Tibial nerve (tissue), 4 donors: ENCODE data around the gene ID2. TPM values are rescaled to one million over a fixed set of nuclear protein-coding genes. Genes with fewer than 3 reads are reported as not detected.

ENCODE experiments used
- DNase-seq, 2 donors: peaks; one replicate each; pipeline ENCODE4 v3.0.0-alpha.2; 2019; ENCODE audit warnings: low spot score in 2 of 2
- H3K27ac ChIP-seq, 4 donors: fragments of 200-600 bp; sonication (generic) in 3 of 4; one replicate each; pipeline ENCODE4 v1.5.1; 2017 to 2019; ENCODE audit warnings: mild to moderate bottlenecking in 1 of 4
- H3K27me3 ChIP-seq, 2 donors: fragments of 200-600 bp; sonication (generic) in 1 of 2; one replicate each; pipeline versions ENCODE4 v1.5.1 to v1.6.0; 2017 to 2019
- H3K36me3 ChIP-seq, 3 donors: fragments of 200-600 bp; sonication (generic); one replicate each; pipeline ENCODE4 v1.5.1; 2018 to 2019
- H3K4me1 ChIP-seq, 4 donors: fragments of 200-600 bp; sonication (generic) in 3 of 4; one replicate each; pipeline ENCODE4 v1.5.1; 2017 to 2019
- H3K4me3 ChIP-seq, 4 donors: fragments of 200-600 bp; sonication (generic) in 3 of 4; one replicate each; pipeline ENCODE4 v1.5.1; 2017 to 2019; ENCODE audit warnings: mild to moderate bottlenecking in 1 of 4, moderate library complexity in 1 of 4
- H3K9me3 ChIP-seq, 4 donors: fragments of 200-600 bp; sonication (generic) in 3 of 4; one replicate each; pipeline ENCODE4 v1.5.1; 2017 to 2019
- EP300 ChIP-seq, 2 donors: sonication (generic); formaldehyde crosslinking; IDR thresholded peaks; one replicate each; pipeline ENCODE4 v1.6.1; 2017; ENCODE audit warnings: antibody characterized with exemption in 2 of 2, mild to moderate bottlenecking in 1 of 2
- POLR2A ChIP-seq, 2 donors: fragments of 450-650 bp; IDR thresholded peaks; one replicate each; pipeline ENCODE4 v1.6.1; 2017; ENCODE audit warnings: antibody characterized with exemption in 2 of 2, mild to moderate bottlenecking in 2 of 2, moderate library complexity in 2 of 2
- WGBS, 2 donors: methylation state at CpG; one replicate each; pipeline ENCODE4 v1.1.5; 2018; 5-methylcytosine and 5-hydroxymethylcytosine counted together
- total RNA-seq, 4 donors: library from RNA; depleted of rRNA; stranded (reverse); fragments of >200 nt; gene quantifications; one replicate each; pipeline ENCODE4 v1.1.0, GENCODE V29; 2016
- TF ChIP-seq, protein P1 (sequence below), 5 experiments: fragments of 200-600 bp in 3 of 5; fragments of 450-650 bp in 2 of 5; sonication (generic) in 3 of 5; IDR thresholded peaks; one replicate each; pipeline ENCODE4 v1.5.1; 2016 to 2019; ENCODE audit warnings: antibody characterized with exemption in 5 of 5, mild to moderate bottlenecking in 3 of 5, moderate library complexity in 2 of 5

ID2 gene
- total RNA-seq, 4 donors from 2014 or later = 145 to 208 (median 166) TPM

DNA sequence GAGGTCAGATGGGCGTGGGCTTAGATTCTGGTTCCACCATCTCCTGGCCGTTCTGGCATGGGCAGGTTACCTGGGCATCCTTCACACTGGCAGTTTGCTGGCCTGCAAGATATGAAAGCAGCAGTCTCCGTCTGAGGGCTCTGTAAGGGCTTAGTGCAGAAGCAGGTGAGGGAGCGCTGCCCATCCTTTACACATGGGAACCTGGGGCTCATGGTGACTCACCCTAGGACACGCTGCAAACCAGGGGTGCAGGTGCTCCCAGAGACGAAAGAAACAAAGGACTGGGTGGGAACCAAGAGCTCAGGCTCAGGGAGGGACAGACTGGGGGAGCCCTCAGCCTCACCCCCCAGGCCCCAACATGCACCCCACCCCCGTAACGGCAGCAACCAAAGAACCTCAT, 10.7 kb upstream of the ID2 start:
- TF ChIP-seq, protein P1, sequence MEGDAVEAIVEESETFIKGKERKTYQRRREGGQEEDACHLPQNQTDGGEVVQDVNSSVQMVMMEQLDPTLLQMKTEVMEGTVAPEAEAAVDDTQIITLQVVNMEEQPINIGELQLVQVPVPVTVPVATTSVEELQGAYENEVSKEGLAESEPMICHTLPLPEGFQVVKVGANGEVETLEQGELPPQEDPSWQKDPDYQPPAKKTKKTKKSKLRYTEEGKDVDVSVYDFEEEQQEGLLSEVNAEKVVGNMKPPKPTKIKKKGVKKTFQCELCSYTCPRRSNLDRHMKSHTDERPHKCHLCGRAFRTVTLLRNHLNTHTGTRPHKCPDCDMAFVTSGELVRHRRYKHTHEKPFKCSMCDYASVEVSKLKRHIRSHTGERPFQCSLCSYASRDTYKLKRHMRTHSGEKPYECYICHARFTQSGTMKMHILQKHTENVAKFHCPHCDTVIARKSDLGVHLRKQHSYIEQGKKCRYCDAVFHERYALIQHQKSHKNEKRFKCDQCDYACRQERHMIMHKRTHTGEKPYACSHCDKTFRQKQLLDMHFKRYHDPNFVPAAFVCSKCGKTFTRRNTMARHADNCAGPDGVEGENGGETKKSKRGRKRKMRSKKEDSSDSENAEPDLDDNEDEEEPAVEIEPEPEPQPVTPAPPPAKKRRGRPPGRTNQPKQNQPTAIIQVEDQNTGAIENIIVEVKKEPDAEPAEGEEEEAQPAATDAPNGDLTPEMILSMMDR (IDR thresholded peaks at IDR 0.05) = no peak
- no peak for TF ChIP-seq POLR2A (IDR thresholded peaks at IDR 0.05)
- TF ChIP-seq EP300 (IDR thresholded peaks at IDR 0.05) = no peak
- no peaks in the 10 kb centered on the region for H3K27me3 ChIP-seq
- no peaks in the 10 kb centered on the region for H3K36me3 ChIP-seq
- no peak overlapping the region for H3K4me3 ChIP-seq
- peaks cover 0 to 17% (median 0%) of the 10 kb centered on the region in 4 donors for H3K9me3 ChIP-seq
- no peak for DNase-seq
- H3K4me1 ChIP-seq = peaks cover 0 to 34% (median 12%) of the 10 kb centered on the region in 4 donors
- WGBS, 2 donors = 93 to 95% methylated on average over 8 of the region's 8 CpGs
- no peak overlapping the region for H3K27ac ChIP-seq

- H3K4me3 ChIP-seq = no peak overlapping the region
- peaks cover 0 to 17% (median 0%) of the 10 kb centered on the region in 4 donors for H3K9me3 ChIP-seq
- DNase-seq = no peak
- no peak overlapping the region for H3K27ac ChIP-seq
- TF ChIP-seq, protein P1 (IDR thresholded peaks at IDR 0.05) = no peak
- no peak for TF ChIP-seq EP300 (IDR thresholded peaks at IDR 0.05)
- no peak for TF ChIP-seq POLR2A (IDR thresholded peaks at IDR 0.05)
- 92 to 93% methylated on average over 3 of the region's 3 CpGs for WGBS, 2 donors
- H3K27me3 ChIP-seq = no peaks in the 10 kb centered on the region
- H3K36me3 ChIP-seq = no peaks in the 10 kb centered on the region
- peaks cover 0 to 38% (median 13%) of the 10 kb centered on the region in 4 donors for H3K4me1 ChIP-seq
Measured at GRCh38 chr2:8671802-8672201, 10.1 kb upstream of the ID2 start.

GRCh38 chr2:8672940-8673339, 8.9 kb upstream of the ID2 start:
- TF ChIP-seq, protein P1 (IDR thresholded peaks at IDR 0.05) = no peak
- no peak for TF ChIP-seq POLR2A (IDR thresholded peaks at IDR 0.05)
- no peak for TF ChIP-seq EP300 (IDR thresholded peaks at IDR 0.05)
- Histone ChIP-seq H3K4me3 (no peak overlapping the region), H3K27me3 (no peaks in the 10 kb centered on the region), H3K9me3 (peaks cover 0 to 17% (median 0%) of the 10 kb centered on the region in 4 donors), H3K4me1 (peaks cover 0 to 49% (median 21%) of the 10 kb centered on the region in 4 donors), H3K27ac (no peak overlapping the region), H3K36me3 (no peaks in the 10 kb centered on the region)
- DNase-seq = no peak
- 59 to 75% methylated on average over 3 of the region's 3 CpGs for WGBS, 2 donors

- no peak for DNase-seq
- no peaks in the 10 kb centered on the region for H3K27me3 ChIP-seq
- H3K4me3 ChIP-seq = no peak overlapping the region
- TF ChIP-seq POLR2A (IDR thresholded peaks at IDR 0.05) = no peak
- TF ChIP-seq EP300 (IDR thresholded peaks at IDR 0.05) = no peak
- TF ChIP-seq, protein P1 (IDR thresholded peaks at IDR 0.05) = no peak
- no peak overlapping the region for H3K27ac ChIP-seq
- H3K9me3 ChIP-seq = peaks cover 0 to 17% (median 0%) of the 10 kb centered on the region in 4 donors
- WGBS, 2 donors = 96 to 97% methylated on average over 3 of the region's 3 CpGs
- H3K36me3 ChIP-seq = no peaks in the 10 kb centered on the region
- peaks cover 0 to 53% (median 21%) of the 10 kb centered on the region in 4 donors for H3K4me1 ChIP-seq
Measured at GRCh38 chr2:8673381-8673780, 8.5 kb upstream of the ID2 start.

GRCh38 chr2:8674420-8675009, 7.3 kb upstream of the ID2 start:
- TF ChIP-seq, protein P1 (IDR thresholded peaks at IDR 0.05) = no peak
- TF ChIP-seq POLR2A (IDR thresholded peaks at IDR 0.05) (no peak), EP300 (IDR thresholded peaks at IDR 0.05) (no peak)

More at GRCh38 chr2:8674420-8675009, 7.3 kb upstream of the ID2 start:
- Histone ChIP-seq H3K27ac (no peak overlapping the region), H3K9me3 (peaks cover 0 to 17% (median 0%) of the 10 kb centered on the region in 4 donors), H3K4me1 (peaks cover 0 to 50% (median 18%) of the 10 kb centered on the region in 4 donors), H3K4me3 (no peak overlapping the region), H3K36me3 (no peaks in the 10 kb centered on the region), H3K27me3 (no peaks in the 10 kb centered on the region)
- DNase-seq = no peak
- WGBS, 2 donors = 95 to 97% methylated on average over 8 of the region's 8 CpGs
